ENCODE results near the gene SYTL5.
"Not testable (repeated sequence)": the region's sequence is repeated elsewhere in the genome, so short reads cannot be mapped to it uniquely, and the experiment has no call there.

Gene SYTL5

GRCh38 chrX:38006291-38006690, at the start of gene SYTL5:
SYTL5 (plus strand) TSS chrX:38006553; CDS start chrX:38033890, 27,337 bp downstream.
- no peak for DNase-seq

- DNase-seq, result no peak
These were observed 47.7 kb upstream of the SYTL5 start for GRCh38 chrX:37958525-37959211.

GRCh38 chrX:37959212-37960021, 46.9 kb upstream of the SYTL5 start:
- DNase-seq, result no peak

- DNase-seq, result no peak
These were observed 45.2 kb upstream of the SYTL5 start for GRCh38 chrX:37961118-37961517.

- DNase-seq, result no peak
These were observed 38.6 kb upstream of the SYTL5 start for GRCh38 chrX:37967714-37968113.

- no peak for DNase-seq
These were observed 30.9 kb upstream of the SYTL5 start for GRCh38 chrX:37975421-37975820.

GRCh38 chrX:37976153-37976552, 30.2 kb upstream of the SYTL5 start:
- DNase-seq, result no peak

GRCh38 chrX:37984880-37985279, 21.5 kb upstream of the SYTL5 start:
- DNase-seq, result no peak

GRCh38 chrX:37986893-37987292, 19.5 kb upstream of the SYTL5 start:
- no peak for DNase-seq

GRCh38 chrX:37989304-37989703, 17.0 kb upstream of the SYTL5 start:
- DNase-seq, result no peak

- DNase-seq, result not testable (repeated sequence)
These were observed 15.1 kb upstream of the SYTL5 start for GRCh38 chrX:37991303-37991702.

GRCh38 chrX:37993176-37993575, 13.2 kb upstream of the SYTL5 start:
- no peak for DNase-seq

- no peak for DNase-seq
These were observed 12.3 kb upstream of the SYTL5 start for GRCh38 chrX:37993837-37994619.

GRCh38 chrX:37995428-37995827, 10.9 kb upstream of the SYTL5 start:
- no peak for DNase-seq

- no peak for DNase-seq
These were observed 9.3 kb upstream of the SYTL5 start for GRCh38 chrX:37997096-37997495.

- no peak for DNase-seq
These were observed 7.6 kb upstream of the SYTL5 start for GRCh38 chrX:37998586-37999262.

- no peak for DNase-seq
These were observed 5.6 kb upstream of the SYTL5 start for GRCh38 chrX:38000706-38001105.

GRCh38 chrX:38004046-38004445, 2.3 kb upstream of the SYTL5 start:
- no peak for DNase-seq

- no peak for DNase-seq
These were observed 425 bp downstream of the SYTL5 start for GRCh38 chrX:38006778-38007177.

GRCh38 chrX:38008658-38009057, 2.3 kb downstream of the SYTL5 start:
- no peak for DNase-seq

- DNase-seq, result no peak
These were observed 3.3 kb downstream of the SYTL5 start for GRCh38 chrX:38009641-38010040.

- DNase-seq, result no peak
These were observed 12.5 kb downstream of the SYTL5 start for GRCh38 chrX:38018766-38019425.

Measured in NCI-H1930 (cell line).